Lower lobe of right lung (tissue), 2 donors: ENCODE data around the gene MPRIP. TPM values are rescaled to one million over a fixed set of nuclear protein-coding genes. Genes with fewer than 3 reads are reported as not detected.

Experiments used
- ATAC-seq, 2 donors: fragments of 200-7000 bp; cut with Tn5 transposase; one replicate each; pipeline ENCODE4 v1.9.1; 2020 to 2022; ENCODE audit warnings: mild to moderate bottlenecking in 2 of 2, moderate library complexity in 2 of 2
- DNase-seq: peaks from one replicate; pipeline ENCODE4 v3.0.0-alpha.2; 2020
- H3K27ac ChIP-seq: fragments of 200-600 bp; one replicate; pipeline ENCODE4 v1.8.0; 2022
- H3K27me3 ChIP-seq: fragments of 200-600 bp; one replicate; pipeline ENCODE4 v1.8.0; 2022; ENCODE audit warnings: low read depth
- H3K36me3 ChIP-seq: fragments of 200-600 bp; one replicate; pipeline ENCODE4 v1.8.0; 2022; ENCODE audit warnings: mild to moderate bottlenecking
- H3K4me1 ChIP-seq: fragments of 200-600 bp; one replicate; pipeline ENCODE4 v1.8.0; 2022
- H3K4me3 ChIP-seq: fragments of 200-600 bp; one replicate; pipeline ENCODE4 v1.8.0; 2022; ENCODE audit warnings: mild to moderate bottlenecking
- H3K9me3 ChIP-seq: fragments of 200-600 bp; one replicate; pipeline ENCODE4 v1.8.0; 2022
- CTCF ChIP-seq: fragments of 200-600 bp; IDR thresholded peaks from one replicate; pipeline ENCODE4 v1.8.0; 2022; ENCODE audit warnings: antibody characterized with exemption, mild to moderate bottlenecking
- intact Hi-C: fragments of 100-400 bp; cut with DNase I; formaldehyde crosslinking; loops from one replicate; pipeline ENCODE4 v1.11.0; 2022
- total RNA-seq: library from RNA; stranded (reverse); fragmentation: NEBNext Ultra II Directional; extraction: Animal tissue kit (Norgen Biotek cat#: 25700); gene quantifications from one replicate; pipeline ENCODE4 v1.2.1, GENCODE V29; 2021
- donor health status: DM: no; HTN: yes; CAD: no; lungs with severe emphysema.

Gene MPRIP
- total RNA-seq, 1 donor from 2014 or later, result 232 TPM

- no peak for TF ChIP-seq CTCF
- ATAC-seq (no peak), DNase-seq (no peak)
- intact Hi-C loops, result no loop called here
- Histone ChIP-seq H3K4me1 (peaks cover 77% of the 10 kb centered on the region), H3K4me3 (no peak overlapping the region), H3K27me3 (no peaks in the 10 kb centered on the region), H3K9me3 (no peaks in the 10 kb centered on the region), H3K36me3 (peaks cover 17% of the 10 kb centered on the region), H3K27ac (peak overlapping the region; percentile 60)
Measured at GRCh38 chr17:17053446-17054379, 11.5 kb downstream of the MPRIP start.

GRCh38 chr17:17054636-17055035 is 12.4 kb downstream of the MPRIP start:
- H3K4me3 ChIP-seq, result no peak overlapping the region
- TF ChIP-seq CTCF, result no peak
- H3K9me3 ChIP-seq, result no peaks in the 10 kb centered on the region
- no peaks in the 10 kb centered on the region for H3K27me3 ChIP-seq
- ATAC-seq (no peak), DNase-seq (no peak)
- intact Hi-C loops, result no loop called here
- H3K36me3 ChIP-seq, result peaks cover 18% of the 10 kb centered on the region
- H3K27ac ChIP-seq, result peak overlapping the region; percentile 26
- H3K4me1 ChIP-seq, result peaks cover 73% of the 10 kb centered on the region

GRCh38 chr17:17055286-17056155 is 13.3 kb downstream of the MPRIP start:
- no peak overlapping the region for H3K4me3 ChIP-seq
- ATAC-seq (peak; percentile 3 to 33), DNase-seq (no peak)
- no peaks in the 10 kb centered on the region for H3K27me3 ChIP-seq
- H3K4me1 ChIP-seq, result peaks cover 69% of the 10 kb centered on the region
- H3K9me3 ChIP-seq, result no peaks in the 10 kb centered on the region
- H3K36me3 ChIP-seq, result peaks cover 23% of the 10 kb centered on the region
- peak overlapping the region; percentile 26 for H3K27ac ChIP-seq
- intact Hi-C loops, result no loop called here
- peak; percentile 16 for TF ChIP-seq CTCF

GRCh38 chr17:17056156-17056539 is 13.9 kb downstream of the MPRIP start:
- intact Hi-C loops, result no loop called here
- DNase-seq, result peak; percentile 59
- TF ChIP-seq CTCF, result no peak
- peak overlapping the region; percentile 26 for H3K27ac ChIP-seq
- peaks cover 64% of the 10 kb centered on the region for H3K4me1 ChIP-seq
- no peaks in the 10 kb centered on the region for H3K27me3 ChIP-seq
- peak; percentile 63 to 65 for ATAC-seq
- no peak overlapping the region for H3K4me3 ChIP-seq
- no peaks in the 10 kb centered on the region for H3K9me3 ChIP-seq
- peaks cover 23% of the 10 kb centered on the region for H3K36me3 ChIP-seq

- no peaks in the 10 kb centered on the region for H3K9me3 ChIP-seq
- H3K36me3 ChIP-seq, result peaks cover 23% of the 10 kb centered on the region
- H3K4me1 ChIP-seq, result peaks cover 64% of the 10 kb centered on the region
- no peak for DNase-seq
- no peak for TF ChIP-seq CTCF
- H3K4me3 ChIP-seq, result no peak overlapping the region
- no peaks in the 10 kb centered on the region for H3K27me3 ChIP-seq
- ATAC-seq, result no peak
- intact Hi-C loops, result no loop called here
- H3K27ac ChIP-seq, result peak overlapping the region; percentile 26
Measured at GRCh38 chr17:17057057-17057551, 14.8 kb downstream of the MPRIP start.
